Activated T-cell treated with anti-CD3 and anti-CD28 coated beads for 4 hours (primary cell): Measurements from ENCODE around the gene TMEM139.

Experiments
- DNase-seq: peaks from one replicate; pipeline ENCODE4 v3.0.0-alpha.2; 2020

The TMEM139 gene

DNA sequence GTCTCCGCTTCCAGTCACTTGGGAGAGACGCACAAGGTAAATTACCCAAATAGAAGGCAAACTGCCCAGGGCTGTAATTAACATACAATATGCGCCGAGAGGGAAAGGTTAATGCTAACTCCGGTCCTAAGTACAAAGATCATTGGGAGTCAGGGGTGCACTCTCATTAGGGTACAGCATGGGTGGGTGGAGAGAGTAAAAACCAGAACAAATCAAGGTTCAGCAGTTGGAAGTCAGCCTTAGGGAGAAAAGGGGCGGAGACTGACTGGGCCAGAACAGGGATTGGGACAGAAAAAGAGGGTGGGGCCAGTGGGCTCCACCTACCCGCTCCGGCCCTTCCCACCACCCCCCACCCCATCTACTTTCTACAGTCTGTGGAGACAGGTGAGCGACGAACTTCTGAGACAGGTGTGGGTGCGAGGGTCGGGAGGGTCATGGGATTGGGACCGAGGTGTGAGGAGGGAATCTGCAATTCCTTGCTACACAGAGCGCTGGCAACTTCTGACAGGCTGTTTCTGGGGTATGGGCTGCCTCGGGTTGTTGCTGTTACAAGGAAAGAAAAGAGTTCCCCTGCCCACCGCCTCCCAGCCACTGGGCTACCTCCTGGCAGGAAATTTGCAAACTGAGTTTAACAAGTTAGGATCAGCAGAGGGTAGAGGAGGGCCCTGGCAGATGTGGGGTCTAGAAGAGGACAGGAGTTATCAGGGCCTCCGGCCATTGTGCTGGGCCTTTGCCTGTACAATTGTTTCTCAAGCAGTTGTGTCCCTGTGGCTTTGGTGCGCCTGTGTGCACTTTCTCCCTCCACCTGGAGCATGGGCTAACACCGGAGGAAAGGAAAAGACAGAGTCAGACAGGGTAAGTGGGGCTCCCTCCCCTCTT is at the start of gene TMEM139:
Gene TMEM139, plus strand, starts transcription at position 368 of the 879 bp plus-strand sequence. CDS start 1,000 bp downstream, outside the sequence.
- DNase-seq: no peak

DNA sequence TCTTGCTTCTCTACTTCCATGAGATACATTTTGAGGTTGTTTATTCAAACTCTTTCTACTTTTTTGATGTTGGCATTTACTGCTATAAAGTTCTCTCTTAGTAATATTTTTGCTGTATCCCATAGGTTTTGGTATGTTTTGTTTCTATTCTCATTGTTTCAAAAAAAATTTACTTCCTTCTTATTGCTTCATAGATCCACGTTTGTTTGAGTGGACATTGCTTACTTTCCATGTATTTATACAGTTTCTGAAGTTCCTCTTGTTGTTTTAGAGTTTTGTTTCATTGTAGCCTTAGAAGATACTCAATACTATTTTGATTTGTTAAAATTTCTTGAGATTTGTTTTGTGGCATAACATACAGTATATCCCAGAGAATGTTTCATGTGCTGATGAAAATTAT is 49.2 kb upstream of the TMEM139 start:
- DNase-seq: no peak

DNA sequence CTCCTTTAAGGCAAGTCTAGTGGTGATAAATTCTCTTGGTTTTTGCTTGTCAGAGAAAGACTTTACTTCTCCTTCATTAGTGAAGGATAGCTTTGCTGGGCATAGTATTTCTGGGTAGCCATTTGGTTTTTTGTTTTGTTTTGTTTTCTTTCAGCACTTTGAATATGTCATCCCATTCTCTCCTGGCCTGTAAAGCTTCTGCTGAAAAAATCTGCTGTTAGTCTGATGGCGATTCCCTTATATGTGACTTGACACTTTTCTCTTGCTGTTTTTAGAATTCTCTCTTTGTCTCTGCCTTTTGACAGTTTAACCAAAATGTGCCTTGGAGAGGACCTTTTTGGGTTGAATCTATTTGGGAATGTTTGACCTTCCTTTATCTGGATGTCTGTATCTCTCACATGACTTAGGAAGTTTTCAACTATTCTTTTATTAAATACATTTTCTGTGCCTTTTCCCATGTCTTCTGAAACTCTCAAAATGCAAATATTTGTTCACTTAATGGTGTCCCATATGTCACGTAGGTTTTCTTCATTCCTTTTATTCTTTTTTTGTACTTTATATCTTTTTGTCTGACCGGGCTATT is 48.3 kb upstream of the TMEM139 start:
- DNase-seq: no peak

DNA sequence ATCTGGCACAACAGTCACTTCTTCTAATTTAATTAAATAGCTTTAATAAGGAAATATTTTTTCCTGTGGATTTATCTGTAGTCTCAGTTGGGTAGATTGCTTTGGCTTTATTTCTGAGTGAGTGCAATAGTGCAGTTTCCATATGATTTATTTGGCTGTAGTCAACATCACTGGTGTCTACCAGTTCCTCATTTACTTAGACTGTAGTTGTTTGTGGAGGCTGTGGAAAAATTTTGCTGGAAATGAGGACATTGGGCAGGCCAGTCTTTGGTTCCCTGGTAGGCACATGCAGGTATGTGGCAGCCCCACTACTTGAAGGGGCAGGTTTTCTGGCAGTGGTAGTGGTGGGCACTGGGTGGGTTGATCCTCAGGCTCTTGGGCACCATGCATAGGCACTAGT is 47.4 kb upstream of the TMEM139 start:
- no peak for DNase-seq

DNA sequence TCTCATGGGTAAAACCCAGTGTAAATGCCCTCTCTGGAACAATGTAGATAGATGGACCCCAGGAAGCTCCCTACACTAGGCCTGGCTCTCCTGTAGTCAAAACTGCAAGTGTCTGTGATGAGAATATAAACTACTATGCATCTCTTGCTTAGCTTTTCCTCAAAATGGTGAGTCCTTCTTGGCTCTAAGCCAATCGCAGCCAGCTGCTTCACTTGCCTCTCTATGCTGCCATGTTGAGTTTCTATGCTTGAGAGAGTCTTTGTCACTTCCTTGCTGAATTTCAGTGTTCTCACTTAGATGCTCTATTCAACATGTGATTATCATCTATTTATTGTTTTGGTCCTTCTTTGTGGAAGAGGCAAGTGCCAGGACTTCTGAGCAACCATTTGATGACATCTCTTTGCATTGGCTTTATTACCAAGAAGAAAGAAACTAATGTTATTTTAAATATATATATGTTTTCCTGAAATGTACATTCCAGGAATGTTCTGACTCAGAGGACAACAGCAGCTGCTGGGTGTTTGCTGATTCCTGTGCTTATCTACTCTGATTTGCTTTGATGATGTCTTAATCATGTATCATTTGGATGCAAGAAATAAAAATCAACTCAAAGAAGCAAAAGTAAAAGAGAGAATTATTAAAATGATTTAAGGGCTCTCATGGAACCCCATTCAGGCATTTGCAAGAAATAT is 46.3 kb upstream of the TMEM139 start:
- no peak for DNase-seq

DNA sequence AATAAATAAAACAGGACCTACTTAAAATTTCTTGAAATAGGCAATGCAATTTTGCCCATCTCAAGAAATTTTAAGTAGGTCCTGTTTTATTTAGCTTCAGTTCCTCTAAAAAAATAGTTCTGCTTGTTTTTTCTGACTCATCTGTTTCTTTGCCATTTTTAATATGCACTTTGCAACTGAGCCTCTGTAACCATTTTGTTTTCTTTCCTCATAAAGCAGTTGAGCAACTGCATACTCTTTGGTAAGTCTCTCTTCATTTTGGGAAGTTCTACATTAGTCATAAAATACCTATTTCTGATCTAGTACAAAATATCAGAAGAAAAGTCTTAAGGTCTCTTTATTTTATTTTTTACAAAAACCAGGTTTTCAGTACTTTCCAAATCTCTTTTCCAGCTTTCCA is 44.9 kb upstream of the TMEM139 start:
- DNase-seq: no peak

DNA sequence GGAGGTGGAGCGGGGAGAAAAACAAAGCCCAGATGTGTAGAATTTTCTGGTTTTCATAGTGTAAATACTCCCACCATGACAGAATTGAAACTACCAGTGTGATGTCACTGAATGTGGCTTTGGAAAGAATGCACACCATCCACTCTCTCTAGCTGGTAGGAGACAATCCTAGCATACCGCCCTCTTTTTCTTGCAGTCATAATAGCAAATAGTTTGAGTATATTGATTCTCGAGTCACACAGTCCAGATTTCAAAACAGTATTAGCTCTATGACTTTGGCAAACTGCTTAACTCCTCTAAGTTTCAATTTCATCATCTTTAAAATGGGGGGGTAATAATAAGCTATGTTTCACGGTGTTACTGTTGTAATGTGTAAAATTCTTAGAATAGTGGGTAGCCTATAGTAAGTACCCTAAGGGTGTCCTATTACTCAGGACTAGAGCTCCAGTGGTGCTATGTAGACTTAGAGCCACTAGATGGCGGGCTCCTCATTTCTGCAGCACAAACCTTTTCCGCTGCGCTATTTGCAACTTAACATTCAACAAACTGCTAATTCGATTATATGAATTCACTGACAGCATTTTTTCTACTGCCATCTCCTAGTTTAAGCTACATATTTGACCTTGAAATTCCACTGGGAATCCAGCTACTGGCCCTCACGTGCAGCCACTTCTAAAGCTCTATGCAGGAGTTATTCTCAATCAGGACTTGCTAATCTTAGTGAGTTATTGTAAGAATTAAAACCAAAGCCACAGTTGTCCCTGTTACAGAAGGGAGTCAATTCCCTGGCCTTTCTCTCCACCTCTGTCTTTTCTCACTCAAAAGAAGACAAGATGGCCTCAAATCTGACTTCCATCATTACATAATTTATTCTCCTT is 44.2 kb upstream of the TMEM139 start:
- DNase-seq: peak; percentile 64

DNA sequence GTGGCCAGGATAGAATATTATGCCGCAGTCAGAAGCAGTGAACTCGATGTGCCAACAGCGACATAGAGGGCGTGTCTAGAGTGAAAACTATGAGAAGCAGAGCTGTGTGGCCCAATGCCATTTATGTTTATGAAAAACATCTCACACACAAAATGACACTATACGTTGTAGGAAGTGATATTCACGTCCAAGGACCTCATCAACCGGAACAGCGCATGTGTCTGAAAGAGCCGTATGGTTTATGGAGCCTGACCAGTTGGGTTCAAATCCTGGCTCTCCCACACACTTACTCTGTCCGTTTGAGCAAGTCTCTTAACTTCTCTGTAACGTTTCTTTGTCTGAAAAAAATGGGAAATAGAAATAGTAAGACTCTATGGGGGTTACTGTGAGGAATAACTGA is 42.5 kb upstream of the TMEM139 start:
- no peak for DNase-seq

DNA sequence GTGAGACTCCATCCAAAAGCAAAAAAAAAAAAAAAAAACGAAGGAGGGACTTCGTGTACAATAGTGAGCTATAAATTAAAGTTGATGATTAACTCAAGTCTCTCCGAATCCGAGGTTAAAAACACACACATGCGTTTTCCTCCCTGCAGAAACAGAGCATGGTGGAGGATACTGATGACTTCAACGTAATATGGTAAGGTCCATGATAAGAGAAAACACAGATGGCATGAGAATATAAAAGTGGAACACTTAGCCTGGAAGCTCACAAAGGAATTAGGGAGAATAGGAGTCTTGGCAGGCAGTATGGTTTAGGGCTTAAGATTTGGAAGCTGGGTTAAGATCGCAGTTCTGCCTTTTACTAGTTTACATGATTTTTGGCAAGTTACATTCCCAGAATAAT is 41.6 kb upstream of the TMEM139 start:
- DNase-seq: no peak

DNA sequence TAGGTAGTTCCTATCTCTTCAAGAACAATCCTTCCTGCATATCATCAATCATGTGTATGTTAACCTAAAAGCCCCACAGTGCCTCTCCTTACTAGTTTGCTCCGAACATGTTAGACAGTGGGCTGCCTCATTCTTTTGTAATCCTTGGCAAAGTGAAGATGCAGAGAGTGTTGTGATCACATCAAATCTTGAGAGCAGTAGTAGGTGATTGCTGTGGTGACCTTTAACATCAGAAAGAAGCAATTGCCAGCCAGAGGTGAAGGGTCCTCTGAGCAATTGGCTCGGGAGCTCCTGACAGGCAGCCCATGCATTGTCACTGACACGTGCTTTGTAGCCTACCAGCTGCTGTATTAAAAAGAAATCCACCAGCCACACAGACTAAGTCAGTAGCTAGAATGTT is 41.1 kb upstream of the TMEM139 start:
- DNase-seq: no peak

DNA sequence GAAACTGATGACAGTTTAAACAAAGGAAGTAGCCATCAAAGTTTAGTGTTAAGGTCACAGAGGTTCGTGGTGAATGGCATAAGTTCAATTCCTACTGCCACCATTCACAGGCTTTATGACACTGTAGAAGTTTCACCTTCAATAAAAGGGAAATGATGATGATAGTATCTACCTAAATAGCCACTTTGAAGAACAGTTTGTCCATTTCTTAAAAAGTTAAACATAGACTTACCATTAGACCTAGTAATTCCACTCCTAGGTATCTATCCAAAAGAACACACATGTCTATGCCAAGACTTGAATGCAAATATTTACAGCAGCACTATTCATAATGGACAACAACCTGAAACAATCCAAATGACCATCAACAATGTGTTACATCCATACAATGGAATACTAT is 40.4 kb upstream of the TMEM139 start:
- no peak for DNase-seq

DNA sequence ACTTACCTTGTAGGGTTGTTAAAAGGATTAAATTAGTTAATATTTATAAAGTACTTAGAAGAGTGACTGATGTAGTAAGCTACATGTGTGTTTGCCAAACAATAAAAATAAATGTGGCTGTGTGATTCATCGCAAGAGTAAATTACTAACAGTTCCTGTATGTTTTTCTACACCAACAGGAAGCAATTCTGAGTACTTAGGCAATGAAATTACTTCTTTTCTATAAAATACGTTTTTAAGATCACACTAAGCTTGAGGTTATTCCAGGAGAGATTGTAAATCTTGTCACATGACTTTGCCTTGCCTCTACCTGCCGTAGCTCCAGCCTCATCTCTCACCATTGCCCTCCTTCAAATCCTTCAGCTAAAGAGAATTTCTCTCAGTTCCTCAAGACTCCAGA is 39.6 kb upstream of the TMEM139 start:
- DNase-seq: no peak

DNA sequence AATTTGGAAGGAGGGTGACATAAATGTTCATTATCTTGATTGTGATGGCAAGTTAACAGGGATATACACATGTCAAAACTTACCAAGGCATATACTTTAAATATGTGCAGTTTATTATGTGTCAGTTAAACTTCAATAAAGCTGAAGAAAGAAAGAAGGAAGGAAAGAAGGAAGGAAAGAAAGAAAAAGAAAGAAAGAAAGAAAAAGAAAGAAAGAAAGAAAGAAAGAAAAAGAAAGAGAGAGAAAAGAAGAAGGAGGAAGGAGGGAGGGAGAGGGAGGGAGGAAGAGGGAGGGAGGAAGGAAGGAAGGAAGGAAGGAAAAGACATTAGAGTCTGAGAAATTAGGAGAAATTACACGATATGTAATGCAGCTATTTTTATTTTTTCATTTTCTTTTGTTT is 37.4 kb upstream of the TMEM139 start:
- DNase-seq: no peak

DNA sequence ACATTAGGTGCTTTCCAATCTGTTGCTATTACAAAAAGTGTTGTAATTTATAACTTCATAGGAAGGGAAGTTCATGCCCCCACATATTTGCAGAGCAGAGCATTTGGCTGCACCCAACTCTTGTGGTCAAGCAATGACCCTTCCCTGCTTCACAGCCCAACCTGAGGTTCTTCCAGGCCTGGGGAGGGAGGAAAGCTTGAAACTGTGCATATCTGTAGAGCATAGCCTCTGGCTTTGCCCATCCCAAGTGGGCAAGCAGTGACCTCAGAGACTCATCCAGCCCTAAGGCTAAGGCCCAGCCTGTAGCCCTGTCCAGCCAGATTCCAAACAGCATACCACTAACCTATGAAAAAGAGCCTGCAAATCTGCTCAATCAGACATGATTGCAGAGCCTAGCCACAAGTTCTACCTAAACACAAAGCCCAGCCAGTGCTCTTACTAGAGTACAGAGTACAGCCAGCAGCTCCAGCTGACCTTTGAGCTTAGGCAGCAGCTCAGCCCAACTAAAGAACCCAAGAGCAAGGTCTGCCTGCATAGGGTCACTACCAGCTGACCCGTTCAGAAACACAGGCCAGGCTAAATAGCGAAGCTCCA is 35.9 kb upstream of the TMEM139 start:
- DNase-seq: no peak

DNA sequence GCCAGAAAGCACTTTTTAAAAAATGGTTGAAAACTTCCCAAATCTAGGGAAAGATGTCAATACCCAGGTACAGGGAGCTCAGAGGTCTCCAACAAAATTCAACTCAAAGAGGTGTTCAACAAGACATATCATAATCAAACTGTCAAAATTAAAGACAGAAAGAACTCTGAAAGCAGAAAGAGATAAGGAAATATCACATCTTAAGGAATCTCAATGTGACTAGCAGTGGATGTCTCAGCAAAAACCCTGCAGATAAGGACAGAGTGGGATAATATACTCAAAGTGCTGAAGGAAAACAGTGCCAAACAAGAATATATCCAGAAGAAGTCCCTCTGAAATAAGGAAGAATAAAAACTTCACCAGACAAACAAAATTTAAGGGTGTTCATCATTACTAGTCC is 34.6 kb upstream of the TMEM139 start:
- no peak for DNase-seq

DNA sequence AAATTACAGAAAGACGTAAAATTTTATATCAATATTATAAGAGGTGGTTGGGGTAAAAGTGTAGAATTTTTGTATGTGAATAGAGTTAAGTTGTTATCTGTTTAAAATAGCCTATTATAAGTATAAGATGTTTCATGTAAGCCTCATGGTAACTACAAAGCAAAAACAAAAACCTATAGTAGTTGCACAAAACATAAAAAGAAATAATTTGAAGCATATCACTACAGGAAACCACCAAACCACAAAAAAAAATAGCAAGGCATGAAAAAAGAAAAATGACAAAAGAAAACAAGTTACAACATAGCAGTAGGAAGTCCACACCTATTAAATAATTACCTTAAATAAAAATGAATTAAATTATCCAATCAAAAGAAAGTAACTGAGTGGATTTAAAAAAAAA is 33.9 kb upstream of the TMEM139 start:
- DNase-seq: no peak

DNA sequence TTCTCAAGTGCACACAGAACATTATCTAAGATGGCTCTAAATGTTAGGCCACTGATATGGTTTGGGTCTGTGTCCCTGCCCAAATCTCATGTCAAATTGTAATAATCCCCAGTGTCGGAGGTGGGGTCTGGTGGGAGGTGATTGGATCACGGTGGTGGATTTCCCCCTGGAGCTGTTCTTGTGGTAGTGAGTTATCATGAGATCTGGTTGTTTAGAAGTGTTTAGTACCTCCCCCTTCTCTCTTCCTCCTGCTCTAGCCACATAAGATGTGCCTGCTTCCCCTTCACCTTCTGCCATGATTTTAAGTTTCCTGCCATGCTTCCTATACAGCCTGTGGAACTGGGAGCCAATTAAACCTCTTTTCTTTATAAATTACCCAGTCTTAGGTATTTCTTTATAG is 32.8 kb upstream of the TMEM139 start:
- no peak for DNase-seq

DNA sequence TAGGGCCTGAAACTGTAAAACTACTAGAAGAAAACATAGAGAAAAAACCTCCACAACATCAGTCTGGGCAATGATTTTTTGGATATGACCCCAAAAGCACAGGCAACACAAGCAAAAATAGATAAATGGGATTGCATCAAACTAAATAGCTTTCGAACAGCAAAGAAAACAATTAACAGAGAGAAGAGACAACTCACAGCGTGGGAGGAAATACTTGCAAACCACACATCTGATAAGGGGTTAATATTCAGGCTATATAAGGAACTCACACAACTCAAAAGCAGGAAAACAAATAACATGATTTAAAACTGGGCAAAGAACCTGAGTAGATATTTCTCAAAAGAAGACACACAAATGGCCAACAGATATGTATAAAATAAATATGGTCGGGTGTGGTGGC is 29.2 kb upstream of the TMEM139 start:
- DNase-seq: no peak

DNA sequence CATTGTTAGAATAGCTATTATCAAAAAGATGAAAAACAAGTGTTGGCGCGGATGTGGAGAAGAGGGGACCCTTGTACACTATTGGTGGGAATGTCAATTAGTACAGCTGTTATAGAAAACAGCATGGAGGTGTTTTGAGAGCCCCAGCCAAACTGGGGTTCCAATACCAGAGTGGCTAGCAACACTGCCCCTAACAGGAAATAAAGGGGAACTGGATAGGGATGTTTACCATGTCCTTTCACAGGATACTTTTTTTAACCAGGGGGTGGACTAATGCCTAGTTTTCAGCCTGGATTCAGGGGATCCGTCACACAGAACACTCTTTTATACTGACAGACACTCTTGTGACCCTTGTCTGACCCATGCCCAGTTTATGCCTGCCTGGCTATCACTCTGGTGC is 28.4 kb upstream of the TMEM139 start:
- DNase-seq: no peak

DNA sequence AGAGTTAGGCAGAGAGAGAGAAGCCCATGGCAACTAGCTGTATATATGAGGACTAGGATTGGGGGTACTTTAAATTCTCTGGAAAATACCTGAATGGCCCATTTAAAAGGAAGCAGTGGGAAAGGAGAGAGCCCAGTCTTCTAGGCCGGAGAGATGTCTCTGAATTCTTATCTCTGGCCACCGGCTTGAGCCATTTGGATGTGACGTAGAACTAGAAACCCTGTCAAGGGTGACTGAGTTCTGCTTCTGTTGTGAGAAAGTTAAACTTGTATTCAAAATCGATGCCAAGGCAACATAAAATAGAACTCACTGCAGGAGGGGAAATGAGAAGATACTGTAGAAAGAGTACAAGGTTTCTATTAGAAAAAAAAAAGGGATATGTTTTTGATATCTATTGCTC is 27.8 kb upstream of the TMEM139 start:
- DNase-seq: no peak

DNA sequence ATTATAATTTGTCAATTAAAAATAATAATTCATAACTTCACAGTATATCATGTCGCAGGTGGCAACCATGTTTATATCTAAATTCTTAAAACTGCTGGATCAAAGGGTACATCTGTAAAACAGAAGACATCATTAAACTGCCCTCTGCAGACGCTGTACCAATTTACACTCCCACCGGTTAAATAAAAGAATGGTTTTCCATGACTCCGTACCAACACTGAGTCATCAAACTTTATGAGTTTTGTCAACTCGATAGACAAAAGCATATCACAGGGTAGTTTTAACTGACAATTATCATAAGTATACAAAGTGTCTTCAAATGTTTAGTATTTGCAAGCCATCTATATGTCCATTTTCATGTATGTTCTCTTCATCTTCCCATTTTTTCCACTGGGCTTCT is 27.3 kb upstream of the TMEM139 start:
- no peak for DNase-seq

DNA sequence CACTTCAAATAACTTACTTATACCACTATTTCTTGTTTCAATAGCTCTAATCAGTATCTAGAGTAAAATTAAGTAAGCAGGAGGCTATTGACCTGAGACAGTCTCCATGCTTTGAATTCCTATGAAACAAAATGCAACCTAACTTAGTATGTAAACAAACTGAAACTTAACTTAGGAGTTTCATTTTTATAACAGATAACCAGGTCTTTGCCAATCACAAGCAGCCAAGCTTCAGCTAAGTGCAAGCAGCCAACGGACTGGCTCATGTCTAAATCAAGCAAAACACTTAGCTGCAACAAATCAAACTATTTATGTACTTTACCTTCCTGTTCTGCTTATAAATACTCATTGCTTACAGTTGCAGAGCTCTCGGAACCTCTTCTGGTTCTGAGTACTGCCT is 25.9 kb upstream of the TMEM139 start:
- no peak for DNase-seq

DNA sequence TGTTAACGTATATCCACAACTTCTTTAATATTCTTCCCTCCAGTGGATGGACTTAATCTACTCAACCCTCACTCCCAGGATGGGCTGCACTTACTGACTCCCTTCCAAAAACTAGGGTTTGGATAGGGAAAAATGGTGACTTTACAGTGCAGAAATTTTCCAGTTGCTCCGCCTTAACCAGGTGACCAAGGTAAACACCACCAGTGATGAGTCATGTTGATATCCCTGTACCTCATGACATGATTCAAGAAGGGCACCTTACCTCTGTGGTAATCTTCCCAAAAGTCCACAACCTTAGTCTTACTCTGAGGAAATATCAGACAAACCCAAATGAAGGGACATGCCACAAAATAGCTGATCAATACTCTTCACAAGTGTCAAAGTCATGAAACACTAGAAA is 25.0 kb upstream of the TMEM139 start:
- DNase-seq: no peak
